ENCODE results near the gene HSPA5. TPM values are rescaled to one million over a fixed set of nuclear protein-coding genes. Genes with fewer than 3 reads are reported as not detected.
A peak's percentile ranks its signal among the peaks of the same experiment; 100 is the strongest.

HSPA5 gene
- total RNA-seq, 1 donor from 2014 or later: 44.2 TPM

GRCh38 chr9:125258832-125259534 is 17.8 kb upstream of the HSPA5 start:
- H3K4me1 Mint-ChIP-seq: peaks cover 25% of the 10 kb centered on the region
- H4K20me1 ChIP-seq (ENCODE audit: low read depth): peaks cover 6% of the 10 kb centered on the region
- no peak overlapping the region for H2AFZ ChIP-seq (replicated peaks)
- no peaks in the 10 kb centered on the region for H3F3A ChIP-seq (ENCODE audit: low read depth)
- no peaks in the 10 kb centered on the region for H3K27me3 ChIP-seq
- peaks cover 5% of the 10 kb centered on the region for H3K27me3 Mint-ChIP-seq (ENCODE audit: insufficient read depth, low read depth)
- no peak overlapping the region for H3K27ac Mint-ChIP-seq
- H3K4me3 ChIP-seq: no peak overlapping the region
- H3K9me3 ChIP-seq (ENCODE audit: low read depth): no peaks in the 10 kb centered on the region
- H3K36me3 Mint-ChIP-seq: peaks cover 2% of the 10 kb centered on the region
- H3K27ac ChIP-seq: no peak overlapping the region
- H3K4me3 Mint-ChIP-seq: no peak overlapping the region
- DNase-seq (ENCODE audit: low spot score): no peak
- peaks cover 23% of the 10 kb centered on the region for H3K79me2 ChIP-seq (ENCODE audit: low read depth)
- no peak overlapping the region for H3K4me2 ChIP-seq
- H3K9ac ChIP-seq: no peak overlapping the region
- peaks cover 8% of the 10 kb centered on the region for H3K4me1 ChIP-seq
- H3K9me3 Mint-ChIP-seq: no peaks in the 10 kb centered on the region
- no peak for TF ChIP-seq EZH2phosphoT487 (IDR thresholded peaks at IDR 0.05)
- no peak for TF ChIP-seq CTCF (IDR thresholded peaks at IDR 0.05)
- TF ChIP-seq EZH2 (IDR thresholded peaks at IDR 0.05): no peak
- H3K36me3 ChIP-seq: no peaks in the 10 kb centered on the region

GRCh38 chr9:125258160-125258785 is 17.1 kb upstream of the HSPA5 start:
- Mint-ChIP-seq H3K27me3 (ENCODE audit: insufficient read depth, low read depth) (peaks cover 5% of the 10 kb centered on the region), H3K36me3 (no peaks in the 10 kb centered on the region), H3K9me3 (no peaks in the 10 kb centered on the region), H3K4me3 (no peak overlapping the region), H3K27ac (no peak overlapping the region), H3K4me1 (peaks cover 25% of the 10 kb centered on the region)
- H3K9me3 ChIP-seq (ENCODE audit: low read depth): no peaks in the 10 kb centered on the region
- peaks cover 16% of the 10 kb centered on the region for H3K79me2 ChIP-seq (ENCODE audit: low read depth)
- peaks cover 6% of the 10 kb centered on the region for H4K20me1 ChIP-seq (ENCODE audit: low read depth)
- H3K27me3 ChIP-seq: no peaks in the 10 kb centered on the region
- TF ChIP-seq EZH2 (IDR thresholded peaks at IDR 0.05) (no peak), EZH2phosphoT487 (IDR thresholded peaks at IDR 0.05) (no peak), CTCF (IDR thresholded peaks at IDR 0.05) (no peak)
- H3K27ac ChIP-seq: no peak overlapping the region
- DNase-seq (ENCODE audit: low spot score): no peak
- peaks cover 8% of the 10 kb centered on the region for H3K4me1 ChIP-seq
- H3K4me3 ChIP-seq: no peak overlapping the region
- H3K9ac ChIP-seq: no peak overlapping the region
- no peaks in the 10 kb centered on the region for H3F3A ChIP-seq (ENCODE audit: low read depth)
- H2AFZ ChIP-seq (replicated peaks): no peak overlapping the region
- H3K36me3 ChIP-seq: no peaks in the 10 kb centered on the region
- H3K4me2 ChIP-seq: no peak overlapping the region

GRCh38 chr9:125255781-125256391 is 14.7 kb upstream of the HSPA5 start:
- Mint-ChIP-seq H3K27ac (no peak overlapping the region), H3K4me1 (peaks cover 10% of the 10 kb centered on the region), H3K4me3 (no peak overlapping the region), H3K36me3 (no peaks in the 10 kb centered on the region), H3K9me3 (no peaks in the 10 kb centered on the region), H3K27me3 (ENCODE audit: insufficient read depth, low read depth) (peaks cover 3% of the 10 kb centered on the region)
- no peaks in the 10 kb centered on the region for H3K36me3 ChIP-seq
- no peaks in the 10 kb centered on the region for H3F3A ChIP-seq (ENCODE audit: low read depth)
- no peaks in the 10 kb centered on the region for H3K9me3 ChIP-seq (ENCODE audit: low read depth)
- no peak overlapping the region for H3K4me2 ChIP-seq
- TF ChIP-seq EZH2phosphoT487 (IDR thresholded peaks at IDR 0.05) (no peak), EZH2 (IDR thresholded peaks at IDR 0.05) (no peak), CTCF (IDR thresholded peaks at IDR 0.05) (peak; percentile 48)
- H3K27ac ChIP-seq: no peak overlapping the region
- H2AFZ ChIP-seq (replicated peaks): no peak overlapping the region
- H3K4me1 ChIP-seq: no peaks in the 10 kb centered on the region
- no peaks in the 10 kb centered on the region for H4K20me1 ChIP-seq (ENCODE audit: low read depth)
- DNase-seq (ENCODE audit: low spot score): peak; percentile 24
- H3K79me2 ChIP-seq (ENCODE audit: low read depth): no peaks in the 10 kb centered on the region
- no peak overlapping the region for H3K9ac ChIP-seq
- no peak overlapping the region for H3K4me3 ChIP-seq
- H3K27me3 ChIP-seq: no peaks in the 10 kb centered on the region

Data from neural progenitor cell (in vitro differentiated cells).